H9 (cell line): ENCODE results near the gene DNAI7. TPM values are rescaled to one million over a fixed set of nuclear protein-coding genes. Genes with fewer than 3 reads are reported as not detected.

ENCODE experiments used
- DNase-seq: peaks from one replicate; pipeline ENCODE4 v3.0.0-alpha.2; 2017
- H2AFZ ChIP-seq: one replicate; pipeline ENCODE4 v1.6.1; 2013; ENCODE audit warnings: mild to moderate bottlenecking, low read length, control low read depth, moderate library complexity
- H2AK5ac ChIP-seq: 2 replicates; pipeline ENCODE4 v1.6.1; 2013; ENCODE audit warnings: low read length, control low read depth, mixed read lengths; ENCODE audit not compliant: insufficient read length
- H2BK120ac ChIP-seq: one replicate; pipeline ENCODE4 v1.6.1; 2013; ENCODE audit warnings: low read depth, mild to moderate bottlenecking, low read length, control low read depth, inconsistent platforms; ENCODE audit not compliant: poor library complexity, severe bottlenecking
- H2BK12ac ChIP-seq: 2 replicates; pipeline ENCODE4 v1.6.1; 2013; ENCODE audit warnings: low read length, control low read depth, mixed read lengths, low read depth; ENCODE audit not compliant: insufficient read length
- H2BK15ac ChIP-seq: 2 replicates; pipeline ENCODE4 v1.6.1; 2013; ENCODE audit warnings: low read depth, low read length, control low read depth
- H2BK20ac ChIP-seq: one replicate; pipeline ENCODE4 v1.6.1; 2013; ENCODE audit warnings: low read depth, mild to moderate bottlenecking, low read length, control low read depth, inconsistent platforms; ENCODE audit not compliant: poor library complexity, severe bottlenecking
- H2BK5ac ChIP-seq: 2 replicates; pipeline ENCODE4 v1.6.1; 2013; ENCODE audit warnings: low read length, control low read depth, mixed read lengths; ENCODE audit not compliant: insufficient read length
- H3K14ac ChIP-seq: 2 replicates; pipeline ENCODE4 v1.6.1; 2013; ENCODE audit warnings: low read length, control low read depth; ENCODE audit not compliant: insufficient read depth
- H3K18ac ChIP-seq: 2 replicates; pipeline ENCODE4 v1.6.1; 2013; ENCODE audit warnings: low read depth, mild to moderate bottlenecking, mixed read lengths, low read length, control low read depth; ENCODE audit not compliant: insufficient read length
- H3K23ac ChIP-seq: 2 replicates; pipeline ENCODE4 v1.6.1; 2013; ENCODE audit warnings: low read length, control low read depth, mixed read lengths, low read depth; ENCODE audit not compliant: insufficient read length
- H3K23me2 ChIP-seq: 2 replicates; pipeline ENCODE4 v1.6.1; 2013; ENCODE audit warnings: low read depth, mild to moderate bottlenecking, mixed read lengths, low read length, control low read depth; ENCODE audit not compliant: insufficient read length, poor library complexity, severe bottlenecking
- H3K27ac ChIP-seq: 2 replicates; pipeline ENCODE4 v1.5.1; 2013; ENCODE audit warnings: low read length, control low read depth, mixed read lengths, low read depth; ENCODE audit not compliant: insufficient read length
- H3K27me3 ChIP-seq: 2 replicates; pipeline ENCODE4 v1.6.1; 2013; ENCODE audit warnings: low read length, control low read depth, inconsistent platforms; ENCODE audit not compliant: insufficient read depth
- H3K4ac ChIP-seq: 2 replicates; pipeline ENCODE4 v1.6.1; 2013; ENCODE audit warnings: low read depth, mild to moderate bottlenecking, control low read depth, inconsistent platforms, low read length, moderate library complexity
- H3K4me1 ChIP-seq: 2 replicates; pipeline ENCODE4 v1.6.1; 2013; ENCODE audit warnings: low read length, control low read depth, inconsistent platforms; ENCODE audit not compliant: insufficient read depth
- H3K4me2 ChIP-seq: 2 replicates; pipeline ENCODE4 v1.6.1; 2013; ENCODE audit warnings: low read length, control low read depth, mixed read lengths; ENCODE audit not compliant: insufficient read length, insufficient read depth
- H3K56ac ChIP-seq: 2 replicates; pipeline ENCODE4 v1.6.1; 2013; ENCODE audit warnings: low read depth, mild to moderate bottlenecking, mixed read lengths, low read length, control low read depth; ENCODE audit not compliant: insufficient read length
- H3K79me1 ChIP-seq: 2 replicates; pipeline ENCODE4 v1.6.1; 2013; ENCODE audit warnings: low read depth, mild to moderate bottlenecking, moderate library complexity, low read length, control low read depth, inconsistent platforms; ENCODE audit not compliant: insufficient read depth, poor library complexity, severe bottlenecking
- H3K79me2 ChIP-seq: 2 replicates; pipeline ENCODE4 v1.6.1; 2013; ENCODE audit warnings: low read length, control low read depth, inconsistent platforms; ENCODE audit not compliant: insufficient read depth
- H3K9ac ChIP-seq: 2 replicates; pipeline ENCODE4 v1.6.1; 2013; ENCODE audit warnings: low read length, control low read depth, mixed read lengths; ENCODE audit not compliant: insufficient read length; ENCODE audit errors: extremely low read depth
- H3K9me3 ChIP-seq: one replicate; pipeline ENCODE4 v1.6.1; 2013; ENCODE audit warnings: low read depth, low read length, inconsistent platforms; ENCODE audit not compliant: control insufficient read depth
- H3T11ph ChIP-seq: one replicate; pipeline ENCODE4 v1.6.1; 2013; ENCODE audit warnings: mild to moderate bottlenecking, low read length, control low read depth, inconsistent platforms
- H4K20me1 ChIP-seq: one replicate; pipeline ENCODE4 v1.6.1; 2013; ENCODE audit not compliant: control insufficient read depth, insufficient read length, insufficient read depth
- H4K5ac ChIP-seq: 2 replicates; pipeline ENCODE4 v1.6.1; 2013; ENCODE audit warnings: low read depth, mild to moderate bottlenecking, mixed read lengths, low read length, control low read depth; ENCODE audit not compliant: insufficient read length
- H4K8ac ChIP-seq: replicated peaks from 2 replicates; pipeline ENCODE4 v1.6.1; 2013; ENCODE audit warnings: low read length, control low read depth, mixed read lengths, low read depth; ENCODE audit not compliant: insufficient read length
- H4K91ac ChIP-seq: 2 replicates; pipeline ENCODE4 v1.6.1; 2013; ENCODE audit warnings: low read depth, mild to moderate bottlenecking, moderate library complexity, mixed read lengths, low read length, control low read depth; ENCODE audit not compliant: insufficient read length
- H3K27ac Mint-ChIP-seq, 3 experiments: 2 replicates in 2 of 3; 3 replicates in 1 of 3; pipeline ENCODE4 v1.8.0; 2020 to 2021; ENCODE audit warnings: mixed read lengths in 3 of 3, mild to moderate bottlenecking in 1 of 3, moderate library complexity in 1 of 3
- H3K27me3 Mint-ChIP-seq: 2 replicates; pipeline ENCODE4 v1.8.0; 2021; ENCODE audit warnings: low read depth, mild to moderate bottlenecking, moderate library complexity, mixed read lengths
- H3K36me3 Mint-ChIP-seq, 3 experiments: 2 replicates in 2 of 3; 3 replicates in 1 of 3; pipeline ENCODE4 v1.8.0; 2020 to 2021; ENCODE audit warnings: low read depth in 3 of 3, mixed read lengths in 3 of 3; ENCODE audit not compliant: insufficient read depth in 1 of 3
- H3K4me1 Mint-ChIP-seq, 2 experiments: 2 replicates each; pipeline ENCODE4 v1.8.0; 2020; ENCODE audit warnings: mixed read lengths in 2 of 2
- H3K4me3 Mint-ChIP-seq, 2 experiments: 2 replicates in 1 of 2; 3 replicates in 1 of 2; pipeline ENCODE4 v1.8.0; 2020 to 2021; ENCODE audit warnings: mild to moderate bottlenecking in 2 of 2, mixed read lengths in 2 of 2, moderate library complexity in 1 of 2
- H3K9me3 Mint-ChIP-seq, 2 experiments: 2 replicates in 1 of 2; 3 replicates in 1 of 2; pipeline ENCODE4 v1.8.0; 2020; ENCODE audit warnings: mild to moderate bottlenecking in 2 of 2, mixed read lengths in 2 of 2, moderate library complexity in 1 of 2
- CTCF ChIP-seq: fragments of 200-600 bp; sonication (generic); conservative IDR thresholded peaks from 3 replicates; pipeline ENCODE4 v1.8.0; 2021; ENCODE audit warnings: antibody characterized with exemption, mild to moderate bottlenecking
- WGBS: extraction: QIAGEN DNeasy Blood & Tissue Kit; methylation state at CpG from one replicate; pipeline ENCODE4 v1.1.7; 2013; ENCODE audit warnings: missing lambda C conversion rate, low lambda C conversion rate, mixed read lengths; ENCODE audit not compliant: insufficient read length; ENCODE audit errors: extremely low coverage; 5-methylcytosine and 5-hydroxymethylcytosine counted together
- total RNA-seq: library from RNA; stranded (reverse); gene quantifications from 2 replicates; pipeline ENCODE4 v1.2.1, GENCODE V29; 2021

The DNAI7 gene
- total RNA-seq, 1 experiment from 2014 or later = not detected

- DNase-seq = no peak
- Histone ChIP-seq H3K9me3 (no peaks in the 10 kb centered on the region), H2BK12ac (no peak overlapping the region), H2BK5ac (no peak overlapping the region), H3K18ac (no peak overlapping the region), H3K27me3 (no peaks in the 10 kb centered on the region), H3K23me2 (no peaks in the 10 kb centered on the region), H3K9ac (no peak overlapping the region), H3K56ac (no peak overlapping the region), H4K91ac (no peak overlapping the region), H4K20me1 (no peaks in the 10 kb centered on the region), H3K4me2 (no peak overlapping the region), H3K79me1 (no peaks in the 10 kb centered on the region), H2AFZ (no peak overlapping the region), H3K14ac (no peak overlapping the region), H2AK5ac (no peak overlapping the region), H3K79me2 (no peaks in the 10 kb centered on the region), H3K27ac (no peak overlapping the region), H3K23ac (no peak overlapping the region), H4K5ac (no peak overlapping the region), H2BK120ac (no peak overlapping the region), H3T11ph (no peak overlapping the region), H4K8ac (no peak overlapping the region), H3K4me1 (peaks cover 3% of the 10 kb centered on the region; the same call in 1 of the 2 replicates), H2BK20ac (no peak overlapping the region), H2BK15ac (no peak overlapping the region), H3K4ac (no peak overlapping the region)
- no peaks in the 10 kb centered on the region for H3K27me3 Mint-ChIP-seq
- TF ChIP-seq CTCF = no peak
- H3K27ac Mint-ChIP-seq = no peak overlapping the region
- peaks cover 3% of the 10 kb centered on the region in 2 experiments; a peak in 3 of 5 replicates for H3K9me3 Mint-ChIP-seq
- H3K4me3 Mint-ChIP-seq = no peak overlapping the region
- WGBS = no CpG with 5 or more reads among the region's 2 CpGs
- peaks cover 3 to 5% of the 10 kb centered on the region in 2 experiments; a peak in 2 of 4 replicates for H3K4me1 Mint-ChIP-seq
- H3K36me3 Mint-ChIP-seq = 0 out of 7 replicates have a peak, but pooled peaks cover 0 to 4% (median 0%) of the 10 kb centered on the region in 3 experiments
Measured at GRCh38 chr12:25099010-25099409, 96.0 kb downstream of the DNAI7 start.
